ENCODE measurements around the gene NEB. TPM values are rescaled to one million over a fixed set of nuclear protein-coding genes. Genes with fewer than 3 reads are reported as not detected.

NEB gene
- polyA plus RNA-seq, 3 donors = 2.7 TPM; not detected in 2

DNA sequence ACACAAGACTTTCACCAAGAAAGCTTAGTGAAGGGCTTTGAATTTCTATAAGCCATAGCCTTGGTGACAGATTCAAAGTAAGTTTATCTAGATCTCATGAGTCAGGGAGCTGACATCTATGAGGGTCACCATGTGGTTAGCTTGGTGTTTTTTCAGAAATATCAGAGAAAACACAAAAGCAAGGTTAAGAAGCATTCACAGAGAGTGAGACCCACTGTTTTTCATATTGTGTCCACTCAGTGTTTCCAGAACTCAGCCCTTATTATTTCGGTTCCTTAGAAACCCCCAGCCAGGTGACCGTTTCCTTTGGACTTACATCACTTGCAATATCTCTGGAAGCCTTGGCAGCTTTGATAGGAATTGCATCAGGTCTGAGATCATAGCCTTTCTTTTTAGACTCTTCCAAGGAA, 76.6 kb downstream of the NEB start:
- Mint-ChIP-seq H3K4me3 (no peak overlapping the region), H3K4me1 (peaks cover 3% of the 10 kb centered on the region), H3K27me3 (ENCODE audit: low read depth in 3 of 3) (no peaks in the 10 kb centered on the region), H3K36me3 (no peaks in the 10 kb centered on the region), H3K9me3 (no peaks in the 10 kb centered on the region), H3K27ac (no peak overlapping the region)
- WGBS (ENCODE audit: insufficient coverage) = 83% methylated on average over 1 of the region's 2 CpGs
- H3K4me1 ChIP-seq (ENCODE audit: control insufficient read depth in 1 of 2, insufficient read depth in 2 of 2, low read length in 2 of 2) = no peaks in the 10 kb centered on the region
- H3K79me2 ChIP-seq (ENCODE audit: insufficient read depth, low read length) = no peaks in the 10 kb centered on the region
- no peaks in the 10 kb centered on the region for H3K27me3 ChIP-seq (ENCODE audit: control insufficient read depth in 2 of 2, insufficient read depth in 2 of 2, low read length in 2 of 2)
- TF ChIP-seq, protein P1, sequence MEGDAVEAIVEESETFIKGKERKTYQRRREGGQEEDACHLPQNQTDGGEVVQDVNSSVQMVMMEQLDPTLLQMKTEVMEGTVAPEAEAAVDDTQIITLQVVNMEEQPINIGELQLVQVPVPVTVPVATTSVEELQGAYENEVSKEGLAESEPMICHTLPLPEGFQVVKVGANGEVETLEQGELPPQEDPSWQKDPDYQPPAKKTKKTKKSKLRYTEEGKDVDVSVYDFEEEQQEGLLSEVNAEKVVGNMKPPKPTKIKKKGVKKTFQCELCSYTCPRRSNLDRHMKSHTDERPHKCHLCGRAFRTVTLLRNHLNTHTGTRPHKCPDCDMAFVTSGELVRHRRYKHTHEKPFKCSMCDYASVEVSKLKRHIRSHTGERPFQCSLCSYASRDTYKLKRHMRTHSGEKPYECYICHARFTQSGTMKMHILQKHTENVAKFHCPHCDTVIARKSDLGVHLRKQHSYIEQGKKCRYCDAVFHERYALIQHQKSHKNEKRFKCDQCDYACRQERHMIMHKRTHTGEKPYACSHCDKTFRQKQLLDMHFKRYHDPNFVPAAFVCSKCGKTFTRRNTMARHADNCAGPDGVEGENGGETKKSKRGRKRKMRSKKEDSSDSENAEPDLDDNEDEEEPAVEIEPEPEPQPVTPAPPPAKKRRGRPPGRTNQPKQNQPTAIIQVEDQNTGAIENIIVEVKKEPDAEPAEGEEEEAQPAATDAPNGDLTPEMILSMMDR (IDR thresholded peaks at IDR 0.05) = no peak
- intact Hi-C loops (cut with micrococcal nuclease) = no loop called here
- no peaks in the 10 kb centered on the region for H3K9me3 ChIP-seq (replicated peaks in 1 of 2; ENCODE audit: control insufficient read depth in 1 of 2, insufficient read depth in 1 of 2, low read length in 2 of 2)
- H3K4me2 ChIP-seq (replicated peaks; ENCODE audit: extremely low read depth, low read length, poor library complexity, severe bottlenecking) = no peak overlapping the region
- DNase-seq = no peak
- H3K4me3 ChIP-seq (replicated peaks in 1 of 3; ENCODE audit: low read depth in 2 of 3, low read length in 3 of 3) = no peak overlapping the region
- no peak overlapping the region for H3K27ac ChIP-seq (ENCODE audit: low read depth in 1 of 2, low read length in 2 of 2)
- no peak overlapping the region for H2AFZ ChIP-seq (ENCODE audit: insufficient read depth, low read depth, low read length, poor library complexity, severe bottlenecking)
- H3K9ac ChIP-seq (ENCODE audit: insufficient read depth, low read length, poor library complexity, severe bottlenecking) = no peak overlapping the region
- H4K20me1 ChIP-seq (ENCODE audit: insufficient read depth, low read length) = no peaks in the 10 kb centered on the region
- H3K36me3 ChIP-seq (replicated peaks in 1 of 2; ENCODE audit: control insufficient read depth in 1 of 2, insufficient read depth in 2 of 2, low read length in 2 of 2) = no peaks in the 10 kb centered on the region

DNA sequence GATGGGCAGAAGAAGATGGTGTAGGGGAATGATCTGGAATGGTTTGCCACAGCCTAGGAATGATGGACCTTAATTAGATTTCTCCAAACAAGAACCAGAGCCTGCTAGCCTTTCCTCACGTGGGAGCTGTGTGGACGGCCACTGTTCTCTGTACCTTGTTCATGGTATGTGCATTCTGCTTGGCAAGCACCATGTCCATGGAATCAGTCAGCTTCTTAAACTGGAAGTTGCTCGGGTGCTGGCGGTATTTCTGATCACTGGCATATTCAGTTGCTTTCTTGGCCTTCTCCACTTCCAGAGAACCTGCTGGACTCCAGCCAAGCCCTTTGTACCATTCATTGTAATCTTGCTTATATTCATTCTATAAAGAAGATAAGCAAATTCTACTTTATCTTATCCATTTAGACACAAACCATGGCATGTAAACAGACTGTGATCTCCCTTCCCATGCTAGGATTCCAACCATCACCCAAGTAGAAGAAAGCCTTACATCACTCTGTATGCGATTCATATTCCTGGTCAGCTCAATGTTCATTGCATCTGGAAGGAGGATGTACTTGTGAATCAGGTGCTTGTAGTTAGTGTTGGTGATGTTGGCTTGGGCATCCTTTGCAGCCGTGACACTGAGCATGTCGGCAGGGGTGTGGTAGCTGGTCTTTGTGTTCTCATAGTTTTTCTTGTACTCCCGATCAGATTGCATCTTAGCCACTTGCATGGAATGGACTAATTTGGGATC, 78.4 kb downstream of the NEB start:
- H3K36me3 Mint-ChIP-seq = no peaks in the 10 kb centered on the region
- Histone ChIP-seq H3K27ac (ENCODE audit: low read depth in 1 of 2, low read length in 2 of 2) (no peak overlapping the region), H3K4me2 (replicated peaks; ENCODE audit: extremely low read depth, low read length, poor library complexity, severe bottlenecking) (no peak overlapping the region), H3K79me2 (ENCODE audit: insufficient read depth, low read length) (no peaks in the 10 kb centered on the region), H2AFZ (ENCODE audit: insufficient read depth, low read depth, low read length, poor library complexity, severe bottlenecking) (no peak overlapping the region), H3K4me3 (replicated peaks in 1 of 3; ENCODE audit: low read depth in 2 of 3, low read length in 3 of 3) (no peak overlapping the region), H3K27me3 (ENCODE audit: control insufficient read depth in 2 of 2, insufficient read depth in 2 of 2, low read length in 2 of 2) (no peaks in the 10 kb centered on the region), H4K20me1 (ENCODE audit: insufficient read depth, low read length) (no peaks in the 10 kb centered on the region), H3K9ac (ENCODE audit: insufficient read depth, low read length, poor library complexity, severe bottlenecking) (no peak overlapping the region), H3K36me3 (replicated peaks in 1 of 2; ENCODE audit: control insufficient read depth in 1 of 2, insufficient read depth in 2 of 2, low read length in 2 of 2) (no peaks in the 10 kb centered on the region), H3K9me3 (replicated peaks in 1 of 2; ENCODE audit: control insufficient read depth in 1 of 2, insufficient read depth in 1 of 2, low read length in 2 of 2) (no peaks in the 10 kb centered on the region), H3K4me1 (ENCODE audit: control insufficient read depth in 1 of 2, insufficient read depth in 2 of 2, low read length in 2 of 2) (no peaks in the 10 kb centered on the region)
- peaks cover 0 to 2% (median 0%) of the 10 kb centered on the region in 7 donors for H3K9me3 Mint-ChIP-seq
- H3K27me3 Mint-ChIP-seq (ENCODE audit: low read depth in 3 of 3) = no peaks in the 10 kb centered on the region
- peaks cover 3% of the 10 kb centered on the region for H3K4me1 Mint-ChIP-seq
- DNase-seq = no peak
- TF ChIP-seq, protein P1 (IDR thresholded peaks at IDR 0.05) = no peak
- peak overlapping the region in 1 of 7 donors; percentile 50 for H3K27ac Mint-ChIP-seq
- 95% methylated on average over 6 of the region's 8 CpGs for WGBS (ENCODE audit: insufficient coverage)
- H3K4me3 Mint-ChIP-seq = no peak overlapping the region
- intact Hi-C loops (cut with micrococcal nuclease) = no loop called here
